ENCODE results near the gene DDX24. TPM values are rescaled to one million over a fixed set of nuclear protein-coding genes. Genes with fewer than 3 reads are reported as not detected.

The DDX24 gene
- total RNA-seq, 1 experiment from 2014 or later, result 162 TPM

DNA sequence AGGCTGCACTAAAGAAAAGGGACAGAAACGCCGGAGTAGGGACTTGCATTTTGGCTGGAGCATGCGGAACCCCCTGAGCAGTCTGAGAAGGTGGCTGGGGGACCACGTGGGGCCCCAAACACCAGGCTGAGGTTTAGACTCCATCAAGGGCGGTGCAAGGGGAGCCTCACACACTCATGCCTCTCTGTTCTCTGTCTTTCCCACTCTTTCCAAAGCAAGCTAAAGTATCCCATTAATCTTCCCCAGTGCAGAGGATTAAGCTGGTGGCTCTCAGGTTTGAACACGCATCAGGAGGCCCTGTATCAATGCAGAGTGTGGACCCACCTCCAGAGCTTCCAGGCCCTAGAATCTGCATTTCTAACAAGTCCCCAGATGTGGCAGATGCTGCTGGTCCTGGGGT, 70.4 kb downstream of the DDX24 start:
- no peak for DNase-seq (ENCODE audit: low spot score)

DNA sequence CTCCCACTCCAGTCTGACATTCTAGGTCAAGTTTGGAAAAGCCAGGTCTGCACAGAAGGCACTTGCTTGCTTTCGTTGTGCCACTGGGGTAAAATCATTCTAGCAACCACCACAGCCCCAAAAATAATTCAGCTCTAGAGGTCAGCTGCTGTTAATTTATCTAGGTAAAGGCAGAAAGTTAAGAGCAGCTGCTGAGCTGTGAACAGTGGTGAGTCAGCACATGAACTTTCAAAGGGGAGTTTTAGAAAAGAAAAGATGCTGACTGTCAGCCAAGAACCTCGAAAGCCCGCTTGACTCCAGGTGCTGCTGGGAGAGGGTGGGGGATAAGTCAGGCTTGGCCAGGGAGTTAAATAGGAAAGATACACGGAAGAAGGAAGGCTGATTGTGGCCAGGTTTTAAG, 71.2 kb downstream of the DDX24 start:
- DNase-seq (ENCODE audit: low spot score), result peak; percentile 76

DNA sequence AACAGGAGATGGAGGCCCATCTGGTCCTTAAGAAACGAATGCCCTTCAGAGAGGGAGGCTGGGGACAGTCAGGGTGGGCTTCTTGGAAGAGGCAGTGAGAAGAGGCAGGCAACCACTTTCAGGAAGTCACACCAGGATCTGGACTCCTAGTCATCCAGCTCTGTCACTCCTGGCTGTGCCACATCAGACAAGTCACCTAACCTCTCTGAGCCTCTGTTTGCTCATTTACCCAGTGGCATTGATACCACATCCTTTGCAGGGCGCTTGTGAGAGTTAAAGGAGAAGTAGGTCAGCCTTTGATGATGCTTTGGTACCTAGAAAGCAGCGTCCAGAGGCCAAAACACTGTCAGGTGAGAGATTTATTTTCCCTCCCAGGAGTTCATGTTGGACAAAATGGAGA, 72.8 kb downstream of the DDX24 start:
- no peak for DNase-seq (ENCODE audit: low spot score)

DNA sequence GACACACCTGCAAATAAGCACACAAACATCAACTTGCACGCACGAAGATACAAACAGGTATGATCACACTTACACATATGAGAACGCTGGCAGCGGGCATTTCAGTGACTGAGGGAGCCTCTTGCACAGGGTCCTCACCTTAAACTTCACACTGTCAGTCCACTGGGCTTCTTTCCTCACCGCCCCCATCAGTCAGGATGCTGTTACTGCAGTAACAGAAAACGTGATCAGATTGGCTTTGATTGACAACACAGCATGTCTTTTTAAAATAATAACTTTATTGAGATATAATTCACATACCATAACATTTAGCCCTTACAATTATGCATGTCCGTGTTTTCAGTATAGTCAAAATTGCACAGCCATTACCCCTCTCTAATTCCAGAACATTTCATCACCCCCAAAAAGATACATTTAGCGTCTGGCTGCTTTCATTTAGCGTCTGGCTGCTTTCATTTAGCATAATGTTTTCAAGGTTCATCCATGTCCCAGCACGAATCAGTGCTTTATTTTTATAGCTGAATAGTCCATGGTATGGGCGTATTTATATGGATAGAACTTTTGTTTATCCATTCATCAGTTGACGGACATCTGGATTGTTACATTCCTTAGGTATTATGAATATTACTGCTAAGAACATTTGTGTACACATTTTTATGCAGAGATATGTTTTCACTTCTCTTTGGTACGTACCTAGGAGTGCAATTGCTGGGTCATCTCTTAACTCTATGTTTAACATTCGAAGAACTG, 75.5 kb downstream of the DDX24 start:
- DNase-seq (ENCODE audit: low spot score), result no peak

DNA sequence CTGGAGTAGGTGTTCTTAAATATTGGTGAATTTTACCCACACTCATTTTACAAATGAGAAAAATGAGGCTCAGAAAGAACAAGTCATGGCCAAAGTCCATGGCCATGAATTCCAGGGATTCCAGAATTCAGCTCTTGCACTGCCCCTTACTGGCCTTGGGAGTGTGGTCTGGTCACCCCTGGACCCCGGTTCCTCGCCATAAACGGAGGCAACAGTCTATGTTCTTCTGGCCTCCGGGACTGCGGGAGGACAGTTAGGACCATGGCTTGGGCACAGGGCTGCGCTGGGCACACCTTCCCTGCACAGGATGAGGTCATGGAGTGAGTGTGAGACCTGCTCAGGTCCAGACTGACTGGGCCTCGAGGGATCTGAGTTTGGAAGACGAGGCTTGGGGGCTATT, 77.0 kb downstream of the DDX24 start:
- DNase-seq (ENCODE audit: low spot score), result no peak

DNA sequence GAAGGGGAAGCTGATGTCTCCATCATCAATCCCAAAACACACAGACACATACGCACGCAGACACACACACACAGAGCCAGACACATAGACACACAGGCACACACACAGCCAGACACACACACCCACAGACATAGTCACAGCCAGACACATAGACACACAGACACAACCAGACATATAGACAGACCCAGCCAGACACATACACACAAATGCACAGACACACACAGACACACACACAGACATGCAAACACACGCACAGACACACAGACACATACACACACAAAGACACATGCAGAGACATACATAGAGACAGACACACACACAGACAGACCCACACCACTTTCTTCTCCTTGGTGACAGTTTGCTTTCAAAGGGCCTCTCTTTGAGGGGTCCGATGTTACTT, 77.6 kb downstream of the DDX24 start:
- DNase-seq (ENCODE audit: low spot score), result no peak

DNA sequence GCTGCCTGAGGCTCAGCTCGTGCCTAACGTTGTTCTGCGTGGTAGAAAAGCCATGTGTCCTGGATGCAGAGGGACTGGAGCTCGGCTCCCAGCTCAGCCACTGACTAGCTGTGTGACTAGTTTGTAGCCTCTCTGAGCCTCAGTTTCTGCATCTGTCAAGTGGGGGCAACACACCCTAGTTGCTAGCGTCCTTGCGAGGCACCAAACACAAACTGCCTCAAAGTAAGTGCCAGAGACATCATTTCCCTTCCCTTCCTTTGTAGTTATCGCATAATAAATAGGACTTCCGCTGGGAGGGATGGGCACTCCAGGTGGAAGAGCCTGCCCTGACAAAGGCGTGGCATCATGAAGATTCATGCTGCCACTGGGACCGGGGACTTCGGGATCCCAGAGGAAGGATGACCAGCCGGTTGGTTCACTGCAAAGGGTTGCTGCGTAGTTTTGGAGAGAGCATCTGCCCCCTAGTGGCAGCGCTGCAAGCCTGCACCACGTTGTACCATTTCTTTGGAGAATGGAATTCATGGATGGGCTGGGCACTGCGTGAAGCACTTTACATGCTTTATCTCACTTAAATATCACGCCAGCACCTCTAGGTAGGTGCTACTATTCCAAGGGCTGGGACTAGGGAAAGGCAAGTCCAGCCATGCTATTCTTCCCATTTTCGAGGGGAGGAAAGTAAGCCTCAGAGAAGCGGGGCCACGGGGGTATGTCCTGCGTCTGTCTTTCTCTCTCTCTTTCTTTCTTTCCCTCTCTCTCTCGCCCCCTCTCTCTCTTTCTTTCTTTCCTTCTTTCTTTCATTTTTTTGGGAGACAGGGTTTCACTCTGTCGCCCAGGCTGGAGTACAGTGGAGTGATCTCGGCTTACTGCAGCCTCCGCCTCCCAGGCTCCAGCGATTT, 79.3 kb downstream of the DDX24 start:
- peak; percentile 63 for DNase-seq (ENCODE audit: low spot score)

DNA sequence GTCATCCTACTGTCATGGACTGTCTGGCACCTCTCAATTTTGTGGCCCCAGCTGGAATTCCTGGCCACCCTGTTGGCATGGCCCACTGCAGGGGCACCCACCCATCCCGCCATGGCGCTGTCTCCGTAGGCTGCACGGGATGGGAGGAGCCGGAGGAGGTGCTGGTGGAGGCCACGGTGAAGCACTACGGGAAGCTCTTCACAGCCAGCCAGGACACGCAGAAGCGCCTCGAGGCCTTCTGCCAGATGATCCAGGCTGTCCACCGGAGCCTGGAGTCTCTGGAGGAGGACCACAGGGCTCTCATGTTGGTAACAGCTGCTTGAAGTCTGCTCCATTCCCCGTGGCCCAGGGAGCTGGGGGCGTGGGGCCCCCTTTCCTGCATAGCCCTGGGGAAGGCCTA, 80.0 kb downstream of the DDX24 start:
- DNase-seq (ENCODE audit: low spot score), result no peak

DNA sequence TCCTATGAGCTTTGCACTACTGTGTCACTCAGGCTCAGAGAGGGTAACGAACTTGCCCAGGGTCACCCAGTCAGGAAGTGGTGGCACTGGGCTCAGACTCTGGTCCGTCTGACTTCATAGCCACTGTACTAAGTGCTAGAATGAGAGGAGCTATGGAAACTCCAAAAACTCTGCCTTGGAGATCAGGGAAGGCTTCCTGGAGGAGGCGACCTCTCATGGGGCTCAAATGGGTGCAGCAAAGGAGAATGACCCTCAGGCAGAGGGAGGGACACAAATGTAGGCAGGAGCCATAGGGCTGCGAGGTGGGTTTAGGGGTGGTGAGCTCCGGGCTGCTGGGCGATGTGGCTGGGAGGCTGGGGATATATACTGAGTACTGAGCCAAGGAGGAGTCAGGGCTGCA, 80.7 kb downstream of the DDX24 start:
- no peak for DNase-seq (ENCODE audit: low spot score)

DNA sequence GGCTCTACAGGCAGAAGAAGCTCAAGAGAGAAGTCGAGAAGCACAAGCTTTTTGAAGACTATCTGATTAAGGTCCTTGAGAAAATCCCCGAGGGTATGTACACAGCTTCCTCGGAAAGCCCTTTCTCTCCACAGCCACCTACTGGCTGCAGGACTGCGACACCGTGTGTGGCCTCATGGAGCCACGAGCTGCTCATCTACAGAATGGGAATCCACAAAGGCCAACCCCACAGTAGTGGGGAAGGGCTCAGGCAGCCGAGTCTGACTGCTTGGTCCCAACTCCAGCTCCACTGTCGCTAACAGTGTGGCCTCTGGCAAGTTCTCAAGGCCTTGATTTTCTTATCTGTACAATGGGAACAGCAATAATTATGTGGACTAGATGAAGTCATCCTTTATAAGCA, 81.4 kb downstream of the DDX24 start:
- no peak for DNase-seq (ENCODE audit: low spot score)

DNA sequence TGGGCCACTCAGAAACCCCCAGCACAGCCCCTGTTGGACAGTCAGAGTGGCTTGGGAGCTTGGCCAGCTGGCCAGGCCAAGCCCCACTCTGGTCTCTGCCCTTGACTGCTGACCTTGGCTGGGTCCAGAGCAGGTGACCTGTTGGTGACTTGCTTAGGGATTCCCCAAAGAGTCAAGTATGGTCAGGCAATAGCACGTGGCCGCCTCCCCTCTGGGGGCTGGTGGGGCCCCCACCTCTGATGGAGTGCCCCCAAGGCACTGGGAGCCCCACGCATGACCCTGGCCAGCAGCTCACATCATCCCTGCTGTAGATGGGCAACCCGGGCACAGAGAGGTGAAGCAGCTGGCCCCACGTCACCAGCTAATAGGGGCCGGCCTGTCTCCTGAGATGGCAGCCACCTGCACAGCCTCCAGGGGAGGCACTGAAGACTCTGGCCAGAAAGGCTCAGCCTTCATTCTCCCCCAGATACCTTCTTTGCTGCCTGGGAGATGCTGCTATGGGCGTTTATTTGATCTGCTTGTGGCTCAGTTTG, 82.1 kb downstream of the DDX24 start:
- DNase-seq (ENCODE audit: low spot score), result no peak

Other genes with a start within 250 kb of the DDX24 start
- gene FAM181A, start 153.9 kb downstream of the DDX24 start, total RNA-seq (2014; rRNA removed; shearing (Covaris generic)), result not detected in 2 replicates
- gene ASB2, start 104.6 kb downstream of the DDX24 start, total RNA-seq (2014; rRNA removed; shearing (Covaris generic)), result not detected in 2 replicates
- not detected in 2 replicates for gene CCDC197, start 83.9 kb downstream of the DDX24 start, total RNA-seq (2014; rRNA removed; shearing (Covaris generic))
- 0.53 and 1.2 TPM in 2 replicates for gene OTUB2, start 54.9 kb downstream of the DDX24 start, total RNA-seq (2014; rRNA removed; shearing (Covaris generic))
- gene IFI27L1, start 108 bp upstream of the DDX24 start, total RNA-seq (2014; rRNA removed; shearing (Covaris generic)), result 8.8 and 11.1 TPM in 2 replicates
- 5.9 and 10.1 TPM in 2 replicates for gene IFI27, start 29.5 kb upstream of the DDX24 start, total RNA-seq (2014; rRNA removed; shearing (Covaris generic))
- 86.1 and 89.0 TPM in 2 replicates for gene IFI27L2, start 48.4 kb upstream of the DDX24 start, total RNA-seq (2014; rRNA removed; shearing (Covaris generic))
- gene PPP4R4, start 93.1 kb upstream of the DDX24 start, total RNA-seq (2014; rRNA removed; shearing (Covaris generic)), result 1.5 and 3.6 TPM in 2 replicates
- gene SERPINA10, start 212.1 kb upstream of the DDX24 start, total RNA-seq (2014; rRNA removed; shearing (Covaris generic)), result not detected in 2 replicates
- gene SERPINA6, start 242.1 kb upstream of the DDX24 start, total RNA-seq (2014; rRNA removed; shearing (Covaris generic)), result not detected in 2 replicates